AG10803 (cell line): ENCODE data around the gene RAB29.

Experiments used
- DNase-seq: peaks from one replicate; pipeline ENCODE4 v3.0.0; 2010; ENCODE audit warnings: low read depth
- H3K4me3 ChIP-seq: 2 replicates; pipeline ENCODE4 v1.5.1; 2011; ENCODE audit warnings: mild to moderate bottlenecking, low read length, control low read depth
- TF ChIP-seq, protein P1 (sequence below): conservative IDR thresholded peaks from 2 replicates; pipeline ENCODE4 v1.5.1; 2011; ENCODE audit warnings: mild to moderate bottlenecking, low read length, control low read depth, inconsistent platforms

The RAB29 gene

DNA sequence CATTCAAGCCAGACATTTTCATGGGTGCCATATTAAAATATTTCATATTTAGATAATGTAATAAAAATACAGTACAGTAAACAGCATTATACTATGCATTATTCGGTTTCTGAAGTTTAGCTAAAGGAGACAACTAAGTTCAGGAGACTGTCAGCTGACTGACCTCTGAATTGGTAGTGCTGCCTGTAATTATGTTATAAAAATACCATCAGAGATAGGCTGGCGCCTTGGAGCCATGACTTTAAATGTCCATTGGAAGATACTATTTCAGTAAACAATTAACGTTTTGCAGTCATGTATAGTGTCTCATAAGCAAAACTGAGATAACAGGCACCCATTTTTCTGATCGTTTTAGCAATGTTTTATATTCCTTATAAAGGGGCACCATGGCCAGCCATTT is 11.3 kb upstream of the RAB29 start:
- TF ChIP-seq, protein P1, sequence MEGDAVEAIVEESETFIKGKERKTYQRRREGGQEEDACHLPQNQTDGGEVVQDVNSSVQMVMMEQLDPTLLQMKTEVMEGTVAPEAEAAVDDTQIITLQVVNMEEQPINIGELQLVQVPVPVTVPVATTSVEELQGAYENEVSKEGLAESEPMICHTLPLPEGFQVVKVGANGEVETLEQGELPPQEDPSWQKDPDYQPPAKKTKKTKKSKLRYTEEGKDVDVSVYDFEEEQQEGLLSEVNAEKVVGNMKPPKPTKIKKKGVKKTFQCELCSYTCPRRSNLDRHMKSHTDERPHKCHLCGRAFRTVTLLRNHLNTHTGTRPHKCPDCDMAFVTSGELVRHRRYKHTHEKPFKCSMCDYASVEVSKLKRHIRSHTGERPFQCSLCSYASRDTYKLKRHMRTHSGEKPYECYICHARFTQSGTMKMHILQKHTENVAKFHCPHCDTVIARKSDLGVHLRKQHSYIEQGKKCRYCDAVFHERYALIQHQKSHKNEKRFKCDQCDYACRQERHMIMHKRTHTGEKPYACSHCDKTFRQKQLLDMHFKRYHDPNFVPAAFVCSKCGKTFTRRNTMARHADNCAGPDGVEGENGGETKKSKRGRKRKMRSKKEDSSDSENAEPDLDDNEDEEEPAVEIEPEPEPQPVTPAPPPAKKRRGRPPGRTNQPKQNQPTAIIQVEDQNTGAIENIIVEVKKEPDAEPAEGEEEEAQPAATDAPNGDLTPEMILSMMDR, result no peak
- H3K4me3 ChIP-seq, result no peak overlapping the region
- no peak for DNase-seq

DNA sequence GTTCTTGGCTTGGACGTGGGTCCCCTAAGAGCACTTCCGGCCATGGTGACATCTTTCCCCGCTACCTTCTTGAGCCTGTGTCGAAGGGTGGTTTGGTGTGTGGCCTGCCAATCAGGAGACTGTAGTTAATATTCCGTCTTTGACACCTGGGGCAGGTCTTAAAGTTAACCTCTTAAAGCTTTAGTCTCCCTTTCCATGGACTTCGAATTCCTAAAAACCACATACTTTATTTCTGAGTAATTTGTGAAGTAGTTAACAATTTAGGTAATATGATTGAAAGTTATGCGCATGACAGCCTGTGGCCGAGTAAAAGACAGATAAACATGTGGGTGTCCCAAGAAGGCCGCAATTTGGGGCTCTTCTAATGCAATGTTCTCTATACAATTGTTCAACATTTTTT is 10.2 kb upstream of the RAB29 start:
- DNase-seq, result no peak
- H3K4me3 ChIP-seq, result no peak overlapping the region
- TF ChIP-seq, protein P1, result no peak

DNA sequence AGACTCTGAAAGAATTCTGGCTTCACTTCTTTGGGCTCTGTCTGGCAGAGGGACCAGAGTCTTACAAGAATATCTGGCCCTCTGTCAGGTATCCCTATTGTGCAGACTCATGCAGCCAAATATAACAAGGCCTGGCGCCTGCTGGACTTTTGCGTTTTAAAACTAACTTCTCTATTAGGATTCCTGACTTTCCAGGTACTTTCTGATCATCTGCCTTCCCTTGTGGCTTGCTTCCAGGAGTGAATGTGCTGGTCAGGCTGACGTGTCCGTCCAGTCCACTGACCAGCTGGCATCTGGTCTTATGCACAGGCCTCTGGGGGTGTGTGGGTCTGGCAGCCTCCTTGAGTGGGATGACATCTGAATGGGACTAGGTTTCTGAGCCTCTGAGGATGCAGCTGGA is 8.6 kb upstream of the RAB29 start:
- no peak for DNase-seq
- H3K4me3 ChIP-seq, result no peak overlapping the region
- TF ChIP-seq, protein P1, result no peak

DNA sequence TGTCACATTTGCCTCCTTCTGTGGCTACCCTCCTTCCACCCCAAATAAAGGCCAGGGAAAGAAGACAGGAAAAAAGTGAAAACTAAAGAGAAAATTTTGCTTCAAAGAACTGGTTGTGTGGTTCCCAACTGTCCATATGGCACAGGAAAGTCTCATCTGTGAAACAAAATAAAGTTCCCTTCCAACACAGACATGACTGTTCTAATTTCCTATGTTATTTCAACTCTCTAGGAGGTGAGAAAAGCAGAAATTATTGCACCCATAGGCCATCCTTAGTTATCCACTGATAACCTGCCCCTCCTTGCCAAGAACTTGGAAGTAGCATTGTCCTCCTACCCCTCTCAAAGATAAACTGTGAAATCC is 8.1 kb upstream of the RAB29 start:
- no peak overlapping the region for H3K4me3 ChIP-seq
- TF ChIP-seq, protein P1, result no peak

DNA sequence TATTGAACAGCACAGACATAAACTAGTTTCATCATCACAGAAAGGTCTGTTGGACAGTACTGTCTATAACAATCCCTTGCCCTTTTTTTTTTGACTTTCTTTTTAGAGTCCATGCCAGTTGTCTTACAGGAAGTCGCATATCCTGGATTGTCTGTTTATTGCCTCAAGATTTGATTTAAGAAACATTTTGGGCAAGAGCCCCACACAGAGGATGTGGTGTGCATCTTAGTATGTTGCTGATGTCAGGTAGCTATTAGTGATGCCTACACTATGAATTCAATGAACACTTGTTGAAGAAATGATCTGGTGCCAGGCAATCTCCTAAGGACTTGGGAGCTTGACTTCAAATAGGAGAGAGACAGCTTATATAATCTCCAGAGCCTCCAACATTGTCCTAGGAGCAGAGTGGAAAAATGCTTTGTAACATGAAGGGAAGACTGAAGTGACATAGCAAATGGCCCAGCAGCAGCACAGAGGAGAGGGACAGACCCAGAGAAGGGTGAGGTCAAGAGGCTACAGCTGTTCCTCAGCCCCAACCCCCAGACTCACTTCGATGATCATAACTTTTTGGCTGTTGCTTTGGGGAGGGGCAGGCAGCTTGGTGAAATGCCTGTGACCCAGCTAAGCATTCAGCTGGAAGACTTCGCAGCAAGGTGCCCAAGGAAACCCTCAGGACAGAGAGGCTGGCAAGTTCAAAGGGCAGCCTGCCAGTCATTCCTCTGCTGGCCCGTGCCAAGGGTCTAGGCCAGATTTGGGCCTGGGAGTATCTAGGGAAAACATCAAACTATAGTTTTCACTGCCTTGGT is 7.5 kb upstream of the RAB29 start:
- peak; percentile 29 for DNase-seq
- TF ChIP-seq, protein P1, result no peak
- H3K4me3 ChIP-seq, result no peak overlapping the region

More for the DNA sequence above, 8.1 kb upstream of the RAB29 start:
- DNase-seq, result no peak

DNA sequence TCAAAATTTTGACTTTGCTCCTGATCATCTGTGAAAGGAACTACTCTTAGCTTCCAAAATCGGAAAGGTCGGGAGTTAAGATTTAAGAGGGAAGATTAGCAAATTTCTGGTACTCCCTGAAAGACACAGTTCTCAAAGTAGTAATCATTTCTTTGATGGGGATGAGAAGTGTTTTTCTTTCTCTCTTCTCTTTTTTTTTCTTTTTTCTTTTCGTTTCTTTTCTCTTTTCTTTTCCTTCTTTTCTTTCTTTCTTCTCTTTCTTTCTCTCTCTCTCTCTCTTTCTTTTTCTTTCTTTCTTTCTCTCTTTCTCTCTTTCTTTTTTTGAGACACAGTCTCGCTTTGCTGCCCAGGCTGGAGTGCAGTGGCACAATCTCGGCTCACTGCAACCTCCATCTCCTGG is 5.1 kb upstream of the RAB29 start:
- H3K4me3 ChIP-seq, result no peak overlapping the region
- DNase-seq, result no peak
- TF ChIP-seq, protein P1, result no peak

DNA sequence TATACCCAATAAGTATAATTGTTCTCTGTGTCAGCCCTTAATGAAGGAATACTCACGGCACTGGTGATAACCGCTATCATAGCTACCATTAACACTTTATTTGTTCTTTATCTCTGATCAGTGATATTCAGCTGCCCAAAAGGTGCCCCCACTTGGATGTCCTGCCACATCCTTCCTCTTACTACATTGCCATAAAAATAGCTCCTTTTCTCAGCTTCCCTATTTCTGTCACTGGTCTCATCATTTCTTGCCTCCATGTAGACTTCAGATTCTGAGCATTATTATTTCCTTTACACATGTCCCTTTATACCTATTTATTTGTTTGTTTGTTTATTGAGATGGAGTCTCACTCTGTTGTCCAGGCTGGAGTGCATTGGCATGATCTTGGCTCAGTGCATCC is 2.7 kb upstream of the RAB29 start:
- no peak for DNase-seq
- no peak overlapping the region for H3K4me3 ChIP-seq
- TF ChIP-seq, protein P1, result no peak
